NCI-H2029 treated with DMSO at 0.1 percent for 48 hours (cell line): Measurements from ENCODE around the gene PEAR1.

Experiments
- DNase-seq: peaks from one replicate; lab custom pipeline; 2025; lab: John Stamatoyannopoulos, UW

Gene PEAR1

DNA sequence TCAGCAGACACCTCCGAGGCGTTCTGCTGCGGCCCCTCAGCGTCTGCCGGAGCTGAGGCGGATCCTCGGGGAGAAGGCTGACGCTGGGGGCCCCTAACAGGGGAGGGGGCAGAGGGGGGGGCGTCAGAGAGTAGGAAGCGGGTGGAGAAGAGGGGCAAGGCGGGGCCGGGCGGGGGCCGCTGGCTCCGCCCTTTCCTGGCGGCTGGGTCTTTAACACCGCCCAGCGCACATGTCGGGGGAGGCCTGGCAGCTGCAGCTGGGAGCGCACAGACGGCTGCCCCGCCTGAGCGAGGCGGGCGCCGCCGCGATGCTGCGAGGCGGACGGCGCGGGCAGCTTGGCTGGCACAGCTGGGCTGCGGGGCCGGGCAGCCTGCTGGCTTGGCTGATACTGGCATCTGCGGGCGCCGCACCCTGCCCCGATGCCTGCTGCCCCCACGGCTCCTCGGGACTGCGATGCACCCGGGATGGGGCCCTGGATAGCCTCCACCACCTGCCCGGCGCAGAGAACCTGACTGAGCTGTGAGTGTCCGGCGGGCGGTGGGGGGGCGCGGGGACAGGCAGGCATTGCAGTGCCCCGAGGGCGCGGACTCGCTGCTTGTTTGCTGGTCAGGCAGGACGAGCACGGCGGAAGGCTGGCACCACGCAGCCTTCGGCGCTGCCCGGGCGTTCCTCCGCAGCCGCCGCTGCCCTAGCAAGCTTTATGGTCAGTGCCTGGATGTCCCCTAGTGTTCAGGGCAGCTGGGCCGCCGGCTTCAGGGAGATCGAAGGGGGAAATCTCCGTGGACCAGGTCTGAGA lies 32.7 kb upstream of the PEAR1 start, which contains the start of gene NTRK1:
TSS of gene NTRK1 (plus strand) at position 238 of the 796 bp plus-strand sequence. CDS start at position 308, 70 bp downstream.
- no peak for DNase-seq

DNA sequence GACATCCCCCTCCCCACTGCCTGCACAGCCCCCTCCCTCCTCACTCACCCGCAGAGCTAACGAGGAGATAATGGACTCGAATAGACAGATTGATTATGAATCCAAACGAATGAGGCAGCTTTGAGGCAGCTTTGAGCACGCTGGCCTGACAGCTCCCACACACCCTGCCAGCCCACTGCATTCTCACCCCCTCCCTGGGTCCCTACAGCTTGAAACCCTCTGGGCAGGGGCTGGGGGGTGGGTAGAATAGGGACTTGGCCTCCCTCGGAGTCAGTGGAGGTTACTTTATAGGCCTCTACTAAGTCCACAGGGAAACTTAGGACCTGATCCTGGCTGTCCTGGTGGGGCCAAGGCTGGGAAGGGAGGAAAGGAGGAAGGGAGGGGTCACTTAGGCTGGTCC lies 30.9 kb upstream of the PEAR1 start:
- no peak for DNase-seq

DNA sequence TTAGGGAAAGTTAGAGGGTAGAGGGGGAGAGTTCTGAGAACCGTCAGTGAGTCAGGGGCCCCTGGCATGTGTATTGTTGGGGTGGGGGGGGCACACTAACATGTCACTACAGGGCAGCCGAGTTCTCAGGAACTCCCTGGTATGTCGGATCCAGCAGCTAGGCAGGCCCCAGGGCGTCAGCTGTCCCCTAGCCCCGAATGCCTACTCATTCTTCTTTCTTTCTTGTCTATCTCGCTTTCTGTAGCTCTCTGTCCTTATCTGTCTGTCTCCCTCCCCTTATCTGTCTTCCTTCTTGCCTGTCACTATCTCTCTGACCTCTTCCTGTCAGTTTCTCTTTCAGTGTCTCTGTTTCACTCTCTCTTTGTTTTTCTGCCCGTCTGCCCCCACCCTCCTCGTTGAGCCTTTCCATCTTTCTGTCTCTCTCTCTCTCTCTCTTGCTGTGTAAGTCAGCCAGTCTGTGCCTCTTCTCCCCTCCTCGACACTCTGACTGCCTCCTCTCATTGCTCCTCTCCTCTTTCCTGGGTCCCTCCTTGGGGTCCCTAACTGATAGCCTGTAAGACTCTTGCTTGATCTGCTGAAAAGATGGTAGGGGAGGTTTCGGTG lies 30.4 kb upstream of the PEAR1 start:
- DNase-seq = no peak

DNA sequence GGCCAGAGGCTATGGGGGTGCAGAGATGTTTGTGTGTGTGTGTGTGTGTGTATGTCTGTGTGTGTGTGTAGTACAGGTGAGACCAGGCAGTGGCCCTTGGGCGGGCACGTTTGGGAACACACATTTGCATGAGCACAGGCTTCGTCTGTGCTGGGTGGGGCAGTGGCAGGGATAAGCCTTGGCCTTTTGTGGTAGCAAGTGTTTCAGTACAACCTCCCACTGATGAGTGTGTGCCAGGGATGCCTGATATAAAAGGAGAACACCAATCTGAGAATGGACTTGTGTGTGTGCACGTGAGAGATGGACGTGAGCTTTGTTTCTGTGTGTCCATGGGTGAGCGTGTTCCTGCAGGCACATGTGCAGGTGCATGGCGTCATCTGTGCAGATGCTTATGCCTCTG lies 29.9 kb upstream of the PEAR1 start:
- no peak for DNase-seq

DNA sequence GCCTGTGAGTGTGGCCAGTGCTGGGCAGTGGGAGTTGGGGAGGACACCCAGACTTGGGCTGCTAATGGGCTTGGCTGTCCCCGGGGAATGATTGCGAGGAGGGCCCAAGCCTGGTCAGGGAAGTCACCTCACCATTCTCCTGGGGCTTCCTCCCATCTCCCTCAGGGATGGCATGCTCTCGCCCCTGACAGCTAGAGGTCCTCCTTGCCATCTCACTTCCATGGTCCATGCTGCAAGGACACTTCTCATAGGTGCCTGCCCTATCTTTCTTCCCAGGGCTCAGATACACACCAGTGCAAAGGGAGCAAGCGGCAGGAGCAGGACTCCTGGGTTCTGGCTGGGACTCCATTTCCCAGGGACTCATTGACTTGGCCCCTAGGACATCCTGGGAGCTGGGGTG lies 28.7 kb upstream of the PEAR1 start:
- DNase-seq = no peak

DNA sequence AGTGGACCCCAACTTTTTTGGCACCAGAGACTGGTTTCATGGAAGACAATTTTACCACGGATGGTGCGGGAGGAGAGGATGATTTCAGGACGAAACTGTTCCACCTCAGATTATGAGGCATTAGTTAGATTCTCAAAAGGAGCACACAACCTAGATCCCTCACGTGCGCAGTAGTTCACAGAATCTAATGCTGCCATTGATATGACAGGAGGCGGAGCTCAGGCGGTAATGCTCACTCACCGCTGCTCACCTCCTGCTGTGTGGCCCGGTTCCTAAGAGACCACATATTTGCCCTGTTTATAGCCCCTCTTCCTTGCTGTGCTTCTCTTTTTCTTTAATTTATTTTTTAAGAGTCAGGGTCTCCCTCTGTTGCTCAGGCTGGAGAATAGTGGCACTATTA lies 28.3 kb upstream of the PEAR1 start:
- no peak for DNase-seq

DNA sequence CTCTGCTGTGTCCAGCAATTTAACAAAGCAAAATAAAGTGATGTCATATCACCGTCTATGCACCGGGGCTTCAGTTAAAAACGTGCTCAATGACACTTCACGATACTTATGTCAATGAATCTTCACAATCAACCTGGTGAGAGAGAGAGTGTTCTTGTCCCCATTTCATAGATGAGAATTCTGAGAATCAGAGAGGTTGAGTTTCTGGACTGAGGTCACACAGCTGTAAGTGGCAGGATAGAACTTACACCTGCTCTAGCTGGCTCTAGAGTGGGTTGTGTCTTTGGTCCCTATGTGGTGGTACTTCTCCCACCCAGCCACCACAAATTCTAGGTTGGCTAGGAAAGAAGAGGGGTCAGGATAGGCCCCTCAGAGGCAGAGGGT lies 27.7 kb upstream of the PEAR1 start:
- no peak for DNase-seq

DNA sequence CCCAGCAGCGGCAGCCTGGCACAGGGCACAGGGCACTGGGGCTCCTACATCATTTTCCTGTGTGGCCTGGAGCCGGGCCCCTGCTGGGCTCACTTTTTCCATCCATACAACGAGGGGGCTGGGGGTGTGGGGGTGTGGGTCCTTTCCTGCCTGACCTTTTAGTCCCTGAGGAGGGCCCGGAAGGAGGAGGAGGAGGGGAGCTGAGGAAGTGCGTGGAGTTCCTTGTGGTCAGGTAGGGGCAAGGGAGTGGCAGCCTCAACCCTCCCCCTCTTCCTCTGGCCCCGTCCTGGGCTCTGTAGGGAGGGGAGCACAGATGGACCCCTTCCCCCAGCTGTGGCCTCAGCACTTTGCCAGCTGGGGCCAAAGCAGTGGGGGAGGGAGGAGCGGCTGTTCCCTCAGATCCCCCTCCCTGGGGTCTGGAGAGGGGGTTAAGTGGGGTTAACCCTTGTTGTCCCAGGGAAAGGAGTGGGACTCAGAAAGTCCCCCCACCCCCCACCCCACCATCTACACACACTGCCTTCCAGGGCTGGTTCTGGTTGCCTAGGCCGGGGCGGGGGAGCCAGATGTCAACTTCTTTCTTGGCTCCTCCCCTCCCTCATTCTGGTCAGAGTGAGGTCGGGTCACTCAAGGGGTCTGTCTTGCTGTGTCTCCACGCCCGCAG lies 27.1 kb upstream of the PEAR1 start:
- DNase-seq = no peak

DNA sequence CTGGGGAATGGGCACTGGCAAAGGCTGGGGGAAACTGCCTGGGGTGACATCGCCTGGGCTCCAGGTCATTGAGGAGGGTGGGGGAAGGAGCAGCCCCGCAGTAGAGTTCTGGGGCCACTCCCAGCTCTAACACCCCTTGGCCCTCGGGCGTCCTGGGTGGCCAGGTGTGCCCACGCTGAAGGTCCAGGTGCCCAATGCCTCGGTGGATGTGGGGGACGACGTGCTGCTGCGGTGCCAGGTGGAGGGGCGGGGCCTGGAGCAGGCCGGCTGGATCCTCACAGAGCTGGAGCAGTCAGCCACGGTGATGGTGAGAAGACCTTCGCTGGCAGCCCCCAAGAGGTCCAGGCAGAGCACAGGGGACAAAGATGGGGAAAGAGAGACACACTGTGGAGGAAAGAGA lies 25.2 kb upstream of the PEAR1 start:
- DNase-seq = no peak

DNA sequence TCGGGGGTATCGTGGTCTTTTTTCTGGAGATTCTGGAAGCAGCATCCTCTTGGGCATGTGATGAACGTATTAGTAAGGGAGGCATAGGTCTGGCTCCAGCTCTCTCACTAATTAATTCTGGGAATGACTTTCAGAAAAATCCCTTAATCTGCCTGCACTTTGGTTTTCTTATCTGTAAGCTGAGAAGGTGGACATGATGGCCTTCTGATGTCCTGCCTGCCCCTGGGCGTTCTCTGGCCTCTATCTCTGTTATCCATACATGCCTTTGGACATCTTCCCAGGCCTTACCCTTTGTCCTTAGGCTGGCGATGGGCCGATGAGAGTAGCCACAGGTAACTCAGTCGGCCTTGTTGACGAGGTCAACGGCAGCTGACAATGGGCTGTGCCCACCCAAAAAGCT lies 24.1 kb upstream of the PEAR1 start:
- DNase-seq = no peak

DNA sequence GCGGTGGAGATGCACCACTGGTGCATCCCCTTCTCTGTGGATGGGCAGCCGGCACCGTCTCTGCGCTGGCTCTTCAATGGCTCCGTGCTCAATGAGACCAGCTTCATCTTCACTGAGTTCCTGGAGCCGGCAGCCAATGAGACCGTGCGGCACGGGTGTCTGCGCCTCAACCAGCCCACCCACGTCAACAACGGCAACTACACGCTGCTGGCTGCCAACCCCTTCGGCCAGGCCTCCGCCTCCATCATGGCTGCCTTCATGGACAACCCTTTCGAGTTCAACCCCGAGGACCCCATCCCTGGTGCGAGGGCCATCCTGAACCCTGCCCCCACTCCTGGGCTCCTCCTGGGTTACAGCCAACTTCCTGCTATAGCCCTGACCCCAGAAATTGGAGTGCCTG lies 19.9 kb upstream of the PEAR1 start:
- no peak for DNase-seq

DNA sequence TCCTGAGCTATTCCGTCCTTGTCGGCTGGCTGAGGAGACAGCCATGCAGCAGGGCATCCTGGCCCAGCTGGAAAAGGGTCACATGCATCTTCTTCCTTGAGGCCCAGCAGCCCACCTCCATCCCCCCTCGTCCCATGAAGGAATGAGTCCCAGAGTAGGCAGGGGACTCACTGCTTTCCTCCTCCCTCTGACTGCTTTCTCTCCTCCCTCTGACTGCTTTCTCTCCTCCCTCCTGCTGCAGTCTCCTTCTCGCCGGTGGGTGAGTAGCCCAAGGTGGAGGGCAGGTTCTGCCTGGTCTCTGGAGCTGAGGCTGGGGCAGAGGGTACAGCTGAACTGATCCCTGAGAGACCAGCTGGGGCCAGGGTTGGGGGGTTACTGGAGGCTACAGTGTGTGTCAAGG lies 19.4 kb upstream of the PEAR1 start:
- DNase-seq = no peak

DNA sequence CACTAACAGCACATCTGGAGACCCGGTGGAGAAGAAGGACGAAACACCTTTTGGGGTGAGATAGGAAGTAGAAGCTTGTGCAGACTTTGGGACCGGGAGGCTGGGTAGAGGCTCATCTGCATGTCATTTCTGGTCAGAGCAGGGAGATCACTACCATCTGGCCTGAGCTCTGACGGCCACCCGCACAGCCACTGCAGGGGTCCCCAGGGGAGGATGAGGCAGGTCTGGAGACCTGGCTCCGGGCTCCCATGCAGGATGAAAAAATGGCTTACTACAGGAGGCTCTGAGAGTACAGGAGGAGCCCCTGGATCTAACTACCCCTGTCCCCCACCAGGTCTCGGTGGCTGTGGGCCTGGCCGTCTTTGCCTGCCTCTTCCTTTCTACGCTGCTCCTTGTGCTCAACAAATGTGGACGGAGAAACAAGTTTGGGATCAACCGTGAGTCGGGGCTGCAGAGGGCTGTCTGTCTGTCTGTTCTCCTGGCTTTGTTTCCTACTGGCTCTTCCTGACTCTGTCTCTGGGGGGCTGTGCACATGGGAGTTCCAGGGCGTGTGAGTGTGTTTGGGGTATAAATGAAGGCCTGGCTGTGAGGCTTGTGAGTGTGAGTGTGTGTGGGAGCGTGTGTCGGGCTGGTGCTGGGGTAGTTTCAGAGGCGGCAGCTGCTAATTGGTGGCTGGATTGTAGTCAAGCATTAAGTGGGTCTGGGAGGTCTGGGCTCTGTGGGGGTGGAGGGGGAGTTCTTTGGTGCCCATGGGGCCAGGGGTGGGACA lies 18.8 kb upstream of the PEAR1 start:
- DNase-seq = no peak

DNA sequence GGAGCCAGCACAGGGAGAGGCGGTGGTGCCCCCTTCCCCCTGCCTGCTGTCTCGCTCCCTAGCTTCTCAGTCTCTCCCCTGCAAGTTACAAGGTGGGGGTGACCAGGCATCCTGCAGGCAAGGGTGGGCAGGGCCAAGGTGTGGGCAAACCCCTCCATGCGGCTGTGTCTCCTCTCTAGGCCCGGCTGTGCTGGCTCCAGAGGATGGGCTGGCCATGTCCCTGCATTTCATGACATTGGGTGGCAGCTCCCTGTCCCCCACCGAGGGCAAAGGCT lies 18.2 kb upstream of the PEAR1 start:
- no peak for DNase-seq

DNA sequence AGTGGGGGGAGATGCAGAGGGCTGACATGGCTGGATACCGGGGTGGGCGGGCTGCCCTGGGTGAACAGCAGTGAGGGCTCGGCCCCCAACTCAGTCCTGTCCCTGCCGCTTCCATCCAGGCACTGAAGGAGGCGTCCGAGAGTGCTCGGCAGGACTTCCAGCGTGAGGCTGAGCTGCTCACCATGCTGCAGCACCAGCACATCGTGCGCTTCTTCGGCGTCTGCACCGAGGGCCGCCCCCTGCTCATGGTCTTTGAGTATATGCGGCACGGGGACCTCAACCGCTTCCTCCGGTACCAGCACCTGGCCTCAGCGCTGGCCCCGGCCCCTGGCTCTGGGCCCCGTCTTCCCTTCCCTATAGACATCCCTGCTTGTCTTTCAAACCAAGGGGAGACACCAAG lies 17.2 kb upstream of the PEAR1 start:
- DNase-seq = no peak

DNA sequence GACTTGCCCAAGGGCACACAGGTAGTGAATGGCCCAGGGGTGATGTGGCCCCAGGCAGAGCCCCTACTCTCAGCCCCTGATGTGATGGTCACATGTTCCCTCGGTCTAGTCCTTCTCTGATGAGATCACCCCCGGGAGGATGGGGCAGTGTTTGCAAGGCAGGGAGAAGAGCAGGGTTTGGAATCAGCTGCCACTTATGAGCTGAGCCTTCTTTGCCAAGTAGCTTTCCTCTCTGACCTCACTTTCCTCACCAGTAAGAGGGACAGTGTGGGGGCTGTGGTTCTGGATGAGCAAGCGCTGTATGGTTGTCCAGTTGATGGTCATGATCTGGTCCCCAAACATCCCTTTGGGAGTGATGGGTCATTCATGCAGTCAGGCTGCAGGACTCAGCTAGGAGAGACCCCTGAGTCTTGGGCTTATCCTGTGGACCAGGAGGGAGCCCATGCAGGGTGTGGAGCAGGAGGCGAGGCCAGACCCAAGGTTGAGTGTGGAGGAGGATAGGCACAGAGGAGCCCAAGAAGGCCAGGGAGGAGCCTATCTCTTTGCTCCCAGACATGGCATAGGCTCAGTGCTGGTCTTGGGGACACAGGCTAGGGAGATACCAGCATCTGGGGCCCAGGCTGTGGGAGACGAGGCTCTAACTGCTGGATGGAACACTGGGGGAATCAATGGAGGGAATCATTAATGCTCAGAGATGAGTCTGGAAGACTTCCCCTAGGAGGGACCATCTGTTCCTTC lies 15.9 kb upstream of the PEAR1 start:
- DNase-seq = no peak

DNA sequence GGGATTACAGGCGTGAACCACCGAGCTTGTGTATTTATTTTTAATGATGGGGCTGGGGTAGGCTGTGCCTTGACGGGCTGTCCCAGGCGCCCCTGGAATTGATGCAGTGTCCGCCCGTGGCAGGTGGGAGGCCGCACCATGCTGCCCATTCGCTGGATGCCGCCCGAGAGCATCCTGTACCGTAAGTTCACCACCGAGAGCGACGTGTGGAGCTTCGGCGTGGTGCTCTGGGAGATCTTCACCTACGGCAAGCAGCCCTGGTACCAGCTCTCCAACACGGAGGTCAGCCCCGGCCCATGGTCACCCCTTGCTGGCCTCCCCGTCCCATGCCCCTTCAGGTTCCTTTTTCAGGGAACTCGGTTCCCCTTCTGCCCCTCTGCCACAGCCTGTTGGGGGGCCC lies 13.6 kb upstream of the PEAR1 start:
- no peak for DNase-seq

DNA sequence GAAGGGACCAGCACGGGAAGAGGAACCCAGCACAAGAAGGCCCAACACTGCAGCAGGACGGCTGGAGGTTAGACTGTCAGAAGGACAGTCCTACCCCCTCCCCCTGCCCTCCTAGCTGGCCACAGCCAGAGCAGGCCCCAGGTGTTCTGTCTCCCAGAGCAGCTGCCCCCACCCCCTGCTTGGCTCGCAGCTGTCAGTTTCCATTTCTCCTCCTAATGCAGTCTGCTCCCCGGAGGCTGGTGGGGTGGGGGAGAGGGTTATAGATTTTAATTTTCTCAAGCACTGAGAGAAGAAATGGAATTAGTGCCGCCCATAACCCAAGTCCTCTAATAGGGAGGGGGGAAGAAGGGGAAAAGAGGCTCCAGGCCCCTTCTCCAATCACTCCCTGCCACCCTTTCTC lies 13.0 kb upstream of the PEAR1 start:
- DNase-seq = no peak

DNA sequence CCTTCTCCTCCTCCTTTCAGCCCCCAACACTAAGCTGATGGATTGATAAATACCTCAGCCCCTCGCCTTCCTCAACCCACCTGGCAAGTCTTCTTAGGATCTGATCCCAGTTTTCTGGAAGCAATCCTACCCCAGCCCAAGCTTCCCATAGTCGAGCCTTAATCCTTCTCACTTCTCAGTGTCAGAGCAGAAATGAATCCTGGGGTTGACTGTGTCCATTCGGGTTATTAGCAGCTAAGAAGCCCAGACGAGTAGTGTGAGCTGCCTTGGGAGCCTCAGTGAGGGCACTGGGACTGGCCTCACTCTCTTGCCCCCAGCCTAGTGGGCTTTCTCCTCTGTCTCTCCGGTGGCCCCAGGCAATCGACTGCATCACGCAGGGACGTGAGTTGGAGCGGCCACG lies 12.4 kb upstream of the PEAR1 start:
- no peak for DNase-seq

DNA sequence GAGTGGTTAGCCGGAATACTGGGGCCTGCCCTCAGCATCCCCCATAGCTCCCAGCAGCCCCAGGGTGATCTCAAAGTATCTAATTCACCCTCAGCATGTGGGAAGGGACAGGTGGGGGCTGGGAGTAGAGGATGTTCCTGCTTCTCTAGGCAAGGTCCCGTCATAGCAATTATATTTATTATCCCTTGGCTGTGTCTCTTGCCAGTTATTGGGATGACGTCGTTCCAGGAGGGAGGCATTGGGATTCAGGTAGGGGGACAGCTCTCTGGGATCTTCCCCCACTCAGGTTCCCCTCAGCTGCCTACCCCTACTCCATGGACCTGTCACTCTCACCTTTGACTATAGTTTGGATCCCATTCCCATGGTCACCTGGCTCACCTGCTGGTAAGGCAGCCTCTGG lies 11.9 kb upstream of the PEAR1 start:
- no peak for DNase-seq

DNA sequence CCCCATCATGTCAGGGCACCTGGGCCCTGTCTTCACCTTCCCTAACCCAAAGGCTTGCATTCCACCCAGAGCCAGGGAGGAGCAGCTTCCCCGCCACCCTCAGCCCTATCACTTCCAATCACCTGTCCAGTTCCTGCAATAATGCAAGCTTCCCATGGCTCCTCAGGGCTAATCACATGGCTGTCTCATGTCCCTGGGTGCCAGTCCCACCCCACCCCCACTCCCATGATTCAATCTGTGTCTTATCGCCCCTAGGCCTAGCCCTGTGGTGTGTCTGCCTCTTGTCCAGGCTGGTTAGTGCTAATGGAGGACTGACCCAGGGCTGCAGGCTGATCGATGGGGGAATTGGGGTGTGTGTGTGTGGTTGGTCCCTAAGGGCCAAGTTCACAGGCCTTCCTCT lies 11.0 kb upstream of the PEAR1 start:
- no peak for DNase-seq

DNA sequence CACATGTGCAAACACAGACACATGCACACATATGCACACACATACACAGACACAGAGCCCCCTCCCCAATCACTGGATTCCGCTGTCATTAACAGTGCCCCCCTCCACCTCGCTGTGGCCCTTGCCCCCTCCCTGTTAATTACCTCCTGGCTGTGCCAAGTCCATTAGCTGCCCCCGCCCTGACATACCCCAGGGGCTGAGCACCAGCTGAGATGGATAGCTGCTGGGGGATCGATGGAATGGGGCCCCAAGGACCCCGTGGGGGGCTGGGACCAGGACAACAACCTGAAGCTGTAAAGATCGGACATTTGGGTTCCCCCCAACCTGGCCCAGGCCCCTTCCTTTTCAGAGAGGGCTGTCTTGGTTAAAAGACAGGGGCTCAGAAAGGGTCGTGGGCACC lies 9.6 kb upstream of the PEAR1 start:
- no peak for DNase-seq
